T-helper 17 cell (primary cell): ENCODE results near the gene WNT8B. TPM values are rescaled to one million over a fixed set of nuclear protein-coding genes. Genes with fewer than 3 reads are reported as not detected.
A peak's percentile ranks its signal among the peaks of the same experiment; 100 is the strongest.

Source experiments
- ATAC-seq: fragments of 150-1000 bp; cut with Tn5 transposase; 2 replicates; pipeline ENCODE4 v1.10.0; 2021; ENCODE audit warnings: mild to moderate bottlenecking, moderate library complexity
- DNase-seq, 3 donors: peaks; one replicate each; pipeline versions ENCODE4 v3.0.0 to v3.0.0-alpha.2; 2020 to 2021
- H3K9me3 ChIP-seq: one replicate; pipeline ENCODE4 v1.7.0; 2013; ENCODE audit warnings: low read length, mild to moderate bottlenecking; ENCODE audit not compliant: control insufficient read depth, poor library complexity, severe bottlenecking
- H3K27ac Mint-ChIP-seq: one replicate; pipeline ENCODE4 v1.8.0; 2022; ENCODE audit warnings: mild to moderate bottlenecking, moderate library complexity, mixed read lengths
- H3K27me3 Mint-ChIP-seq: one replicate; pipeline ENCODE4 v1.8.0; 2022; ENCODE audit warnings: mixed read lengths
- H3K36me3 Mint-ChIP-seq: one replicate; pipeline ENCODE4 v1.8.0; 2022; ENCODE audit warnings: low read depth, mixed read lengths
- H3K4me1 Mint-ChIP-seq: one replicate; pipeline ENCODE4 v1.8.0; 2022; ENCODE audit warnings: mild to moderate bottlenecking, mixed read lengths
- H3K4me3 Mint-ChIP-seq: one replicate; pipeline ENCODE4 v1.8.0; 2022; ENCODE audit warnings: mild to moderate bottlenecking, moderate library complexity, mixed read lengths
- total RNA-seq, 4 donors: library from RNA in 2 of 4; stranded (reverse) in 2 of 4; gene quantifications; one replicate each; pipeline ENCODE4 v1.2.3 and lab custom pipeline; 2022 to 2026

The WNT8B gene
- total RNA-seq, 2 donors from 2014 or later: not detected

- ATAC-seq (no peak), DNase-seq (no peak)
- Mint-ChIP-seq H3K4me1 (peaks cover 3% of the 10 kb centered on the region), H3K4me3 (no peak overlapping the region), H3K27me3 (no peaks in the 10 kb centered on the region), H3K36me3 (peaks cover 29% of the 10 kb centered on the region), H3K27ac (no peak overlapping the region)
- no peaks in the 10 kb centered on the region for H3K9me3 ChIP-seq
These were observed 27.7 kb downstream of the WNT8B start for GRCh38 chr10:100490531-100490930.

DNA sequence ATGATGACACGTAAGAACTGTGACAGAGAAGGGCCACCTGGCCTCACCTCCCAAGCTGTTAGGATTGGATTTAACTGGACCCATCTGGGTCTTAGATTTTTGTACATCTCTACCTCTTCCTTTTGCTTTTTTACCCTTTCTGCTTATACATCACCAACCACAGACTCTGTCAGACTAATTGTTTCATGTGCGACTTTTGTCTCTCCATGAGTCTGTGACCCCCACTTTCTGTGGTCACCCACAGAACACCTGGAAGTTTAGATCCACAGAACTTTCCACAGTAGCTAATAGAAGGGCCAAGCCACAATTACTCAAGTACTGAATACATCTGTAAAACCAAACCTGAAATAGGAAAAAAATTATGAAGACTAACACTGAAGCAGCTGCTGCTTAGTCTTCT lies 33.8 kb downstream of the WNT8B start:
- no peaks in the 10 kb centered on the region for H3K9me3 ChIP-seq
- no peak for DNase-seq
- ATAC-seq: no peak
- H3K27me3 Mint-ChIP-seq: no peaks in the 10 kb centered on the region
- H3K27ac Mint-ChIP-seq: no peak overlapping the region
- H3K4me1 Mint-ChIP-seq: peaks cover 9% of the 10 kb centered on the region
- H3K36me3 Mint-ChIP-seq: peaks cover 27% of the 10 kb centered on the region
- no peak overlapping the region for H3K4me3 Mint-ChIP-seq

GRCh38 chr10:100498059-100498458 lies 35.2 kb downstream of the WNT8B start:
- H3K27ac Mint-ChIP-seq: no peak overlapping the region
- no peak for ATAC-seq
- H3K4me1 Mint-ChIP-seq: peaks cover 11% of the 10 kb centered on the region
- H3K4me3 Mint-ChIP-seq: no peak overlapping the region
- peaks cover 32% of the 10 kb centered on the region for H3K36me3 Mint-ChIP-seq
- DNase-seq: no peak
- no peaks in the 10 kb centered on the region for H3K27me3 Mint-ChIP-seq
- no peaks in the 10 kb centered on the region for H3K9me3 ChIP-seq

DNA sequence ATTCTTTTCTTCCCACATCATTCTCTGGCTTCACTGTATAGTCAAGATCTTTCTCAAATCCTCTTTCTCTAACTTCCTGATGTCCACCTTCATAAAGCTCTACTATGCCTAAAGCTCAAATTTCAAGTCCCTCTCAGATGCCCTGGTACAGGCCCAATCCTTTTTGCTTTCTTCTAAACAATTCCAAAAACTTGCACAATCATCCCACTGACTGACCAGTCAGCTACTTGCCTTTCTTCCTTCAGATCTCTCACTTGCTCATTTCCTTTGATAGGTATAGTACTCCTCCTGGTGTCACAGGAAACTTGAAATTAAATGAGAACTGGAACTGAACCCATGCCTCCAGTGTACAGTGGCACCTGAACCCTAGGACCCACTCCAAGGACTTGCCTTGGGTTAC lies 38.6 kb downstream of the WNT8B start:
- peaks cover 26% of the 10 kb centered on the region for H3K36me3 Mint-ChIP-seq
- no peak for DNase-seq
- H3K4me1 Mint-ChIP-seq: peaks cover 11% of the 10 kb centered on the region
- no peak for ATAC-seq
- H3K4me3 Mint-ChIP-seq: no peak overlapping the region
- no peaks in the 10 kb centered on the region for H3K9me3 ChIP-seq
- H3K27me3 Mint-ChIP-seq: no peaks in the 10 kb centered on the region
- H3K27ac Mint-ChIP-seq: peak overlapping the region; percentile 57

DNA sequence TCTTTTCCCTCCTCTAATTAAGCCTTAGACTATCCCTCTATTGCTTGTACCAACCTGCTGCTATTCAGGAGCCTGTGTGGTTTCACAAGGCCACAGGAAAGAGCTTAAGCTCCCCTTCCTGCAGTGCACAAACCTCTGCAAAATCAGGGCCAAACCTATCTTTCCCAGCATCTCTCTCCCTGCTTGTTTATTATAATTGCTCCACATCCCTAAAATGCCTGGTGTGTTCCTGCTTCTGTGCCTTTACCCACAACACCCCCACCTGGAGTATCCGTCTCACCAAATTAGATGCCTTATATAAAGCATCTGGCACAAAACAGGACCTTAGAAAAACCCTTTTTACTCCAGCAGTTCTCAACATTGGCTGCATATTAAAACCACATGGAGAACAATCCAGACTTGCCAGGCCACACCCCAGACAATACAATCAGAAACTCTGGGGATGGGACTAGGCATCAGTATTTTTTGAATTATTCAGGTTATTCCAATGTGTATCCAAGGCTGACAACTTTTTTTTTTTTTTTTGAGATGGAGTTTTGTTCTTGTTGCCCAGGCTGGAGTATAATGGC lies 40.2 kb downstream of the WNT8B start:
- peaks cover 23% of the 10 kb centered on the region for H3K36me3 Mint-ChIP-seq
- no peak overlapping the region for H3K27ac Mint-ChIP-seq
- no peaks in the 10 kb centered on the region for H3K27me3 Mint-ChIP-seq
- ATAC-seq: no peak
- no peaks in the 10 kb centered on the region for H3K9me3 ChIP-seq
- peaks cover 14% of the 10 kb centered on the region for H3K4me1 Mint-ChIP-seq
- H3K4me3 Mint-ChIP-seq: no peak overlapping the region
- DNase-seq: no peak

DNA sequence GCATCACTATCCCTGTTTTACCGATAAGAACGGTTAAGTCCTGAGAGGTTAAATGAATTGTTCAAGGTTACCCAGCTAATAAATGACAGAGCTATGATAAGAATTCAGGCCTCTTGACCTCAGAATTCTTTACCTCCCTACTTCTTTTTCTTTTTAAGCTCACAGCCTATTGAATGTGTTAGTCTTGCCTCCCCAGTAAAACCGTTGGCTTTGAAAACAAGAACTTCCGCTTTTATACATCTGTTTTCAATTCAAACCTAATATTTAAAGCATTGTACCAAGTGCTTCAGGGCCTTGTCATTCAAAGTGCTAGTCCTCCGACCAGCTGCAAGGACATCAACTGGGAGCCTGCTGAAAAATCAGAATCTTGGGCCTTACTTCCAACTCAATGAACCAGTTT lies 41.3 kb downstream of the WNT8B start:
- H3K4me1 Mint-ChIP-seq: peaks cover 24% of the 10 kb centered on the region
- no peak overlapping the region for H3K27ac Mint-ChIP-seq
- DNase-seq (no peak), ATAC-seq (no peak)
- no peaks in the 10 kb centered on the region for H3K27me3 Mint-ChIP-seq
- H3K9me3 ChIP-seq: no peaks in the 10 kb centered on the region
- H3K4me3 Mint-ChIP-seq: no peak overlapping the region
- peaks cover 25% of the 10 kb centered on the region for H3K36me3 Mint-ChIP-seq

DNA sequence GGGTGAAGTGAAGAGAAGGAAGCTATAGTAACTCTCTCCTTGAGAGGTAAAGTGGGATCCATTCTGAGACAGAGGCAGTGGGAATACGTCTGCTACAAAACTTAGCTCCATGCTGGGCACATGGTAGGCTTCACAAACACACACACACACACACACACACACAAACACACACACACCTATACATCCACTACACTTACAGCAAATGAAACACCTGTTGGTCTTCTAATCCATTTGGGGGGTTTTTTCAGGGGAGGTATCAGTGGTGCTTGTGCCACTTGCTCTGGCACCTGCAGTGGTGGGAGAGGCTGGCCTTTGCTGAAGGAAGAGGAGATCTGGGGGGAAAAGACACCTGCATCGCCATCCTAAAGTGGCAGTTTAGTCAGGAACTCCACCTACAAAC lies 42.4 kb downstream of the WNT8B start:
- DNase-seq (no peak), ATAC-seq (no peak)
- Mint-ChIP-seq H3K36me3 (peaks cover 23% of the 10 kb centered on the region), H3K27me3 (no peaks in the 10 kb centered on the region), H3K27ac (no peak overlapping the region), H3K4me1 (peaks cover 33% of the 10 kb centered on the region), H3K4me3 (no peak overlapping the region)
- H3K9me3 ChIP-seq: no peaks in the 10 kb centered on the region

DNA sequence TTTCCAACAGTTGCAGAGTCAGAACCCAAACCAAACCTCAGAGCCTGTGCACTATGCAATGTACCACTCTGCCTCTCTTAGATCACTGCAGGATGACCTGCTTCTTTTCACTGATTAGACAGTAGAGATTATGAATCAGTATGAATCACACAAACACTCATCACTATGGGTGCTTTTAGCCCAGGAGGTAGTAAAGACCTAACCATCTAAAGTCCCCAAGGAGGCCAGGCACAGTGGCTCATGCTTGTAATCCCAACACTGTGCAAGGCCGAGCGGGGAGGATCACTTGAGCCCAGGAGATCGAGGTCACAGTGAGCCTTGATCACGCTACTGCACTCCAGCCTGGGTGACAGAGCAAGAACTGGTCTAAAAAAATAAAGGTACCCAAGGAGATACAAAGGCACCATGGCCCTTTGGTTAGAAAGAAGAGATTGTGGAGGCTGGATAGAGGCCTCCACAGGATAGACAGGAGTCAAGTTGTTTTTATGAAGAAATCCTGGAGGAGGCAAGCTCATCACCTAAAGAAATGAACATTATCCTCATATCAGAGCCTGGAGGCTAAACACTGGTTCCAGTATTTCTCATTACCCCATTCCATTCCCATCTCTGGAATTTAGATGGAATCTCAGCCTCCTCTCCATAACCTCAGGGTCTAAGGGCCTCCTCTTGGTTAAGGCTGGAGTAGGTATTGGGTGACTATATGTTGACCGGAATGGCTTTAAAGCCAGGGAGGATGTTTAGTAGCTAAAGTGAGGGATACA lies 44.0 kb downstream of the WNT8B start:
- H3K9me3 ChIP-seq: no peaks in the 10 kb centered on the region
- H3K4me3 Mint-ChIP-seq: no peak overlapping the region
- H3K27ac Mint-ChIP-seq: peak overlapping the region; percentile 90
- no peak for DNase-seq
- peaks cover 16% of the 10 kb centered on the region for H3K36me3 Mint-ChIP-seq
- no peaks in the 10 kb centered on the region for H3K27me3 Mint-ChIP-seq
- H3K4me1 Mint-ChIP-seq: peaks cover 46% of the 10 kb centered on the region
- no peak for ATAC-seq

DNA sequence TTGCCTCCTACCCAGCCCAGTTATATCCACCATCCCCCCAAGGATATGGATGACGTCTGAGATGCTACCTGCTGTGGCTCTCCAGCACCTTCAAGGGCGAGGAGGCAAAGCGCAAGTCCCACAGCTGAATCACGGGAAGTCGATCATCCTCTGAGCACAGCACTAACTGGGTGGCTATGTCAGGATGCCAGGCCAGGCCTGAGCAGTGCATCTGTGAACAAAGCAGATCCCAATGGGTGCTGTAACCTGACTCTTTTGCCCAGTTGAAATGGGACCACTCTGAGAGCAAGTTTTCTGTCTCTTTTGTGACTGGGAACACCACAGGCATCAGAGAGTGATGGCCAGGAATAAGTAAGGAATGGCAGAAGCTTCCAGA lies 44.5 kb downstream of the WNT8B start:
- no peak overlapping the region for H3K4me3 Mint-ChIP-seq
- peak overlapping the region; percentile 90 for H3K27ac Mint-ChIP-seq
- DNase-seq (no peak), ATAC-seq (no peak)
- H3K9me3 ChIP-seq: no peaks in the 10 kb centered on the region
- H3K4me1 Mint-ChIP-seq: peaks cover 50% of the 10 kb centered on the region
- no peaks in the 10 kb centered on the region for H3K27me3 Mint-ChIP-seq
- H3K36me3 Mint-ChIP-seq: peaks cover 15% of the 10 kb centered on the region

DNA sequence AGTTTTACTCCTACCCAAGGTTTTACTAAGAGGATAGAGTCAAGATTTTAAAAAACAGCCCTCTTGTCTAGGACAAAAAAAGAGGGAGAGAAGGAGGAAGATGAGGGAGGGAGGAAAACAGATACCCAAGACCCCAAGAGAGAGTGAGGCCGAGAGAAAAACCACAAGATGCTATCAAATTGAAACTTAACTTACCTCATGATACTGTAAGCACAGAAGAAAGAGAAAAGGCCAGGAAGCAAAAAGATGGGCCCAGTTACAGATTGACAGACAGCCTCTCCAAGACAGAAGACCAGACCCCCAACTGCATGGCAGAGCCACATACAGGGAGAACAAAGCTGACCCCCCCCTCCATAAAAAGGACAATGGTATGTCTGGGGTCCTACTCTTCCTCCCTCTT lies 45.5 kb downstream of the WNT8B start:
- DNase-seq (no peak), ATAC-seq (no peak)
- Mint-ChIP-seq H3K27ac (peak overlapping the region; percentile 90), H3K4me3 (no peak overlapping the region), H3K36me3 (peaks cover 15% of the 10 kb centered on the region), H3K27me3 (no peaks in the 10 kb centered on the region), H3K4me1 (peaks cover 55% of the 10 kb centered on the region)
- no peaks in the 10 kb centered on the region for H3K9me3 ChIP-seq

- no peak for DNase-seq
- no peaks in the 10 kb centered on the region for H3K9me3 ChIP-seq
- H3K27me3 Mint-ChIP-seq: no peaks in the 10 kb centered on the region
- peak overlapping the region; percentile 84 for H3K4me3 Mint-ChIP-seq
- H3K27ac Mint-ChIP-seq: peak overlapping the region; percentile 90
- peak; percentile 54 for ATAC-seq
- H3K36me3 Mint-ChIP-seq: peaks cover 15% of the 10 kb centered on the region
- H3K4me1 Mint-ChIP-seq: peaks cover 55% of the 10 kb centered on the region
These were observed 45.9 kb downstream of the WNT8B start for GRCh38 chr10:100508691-100509150.

- peak overlapping the region; percentile 90 for H3K27ac Mint-ChIP-seq
- H3K4me3 Mint-ChIP-seq: peak overlapping the region; percentile 84
- DNase-seq (no peak), ATAC-seq (no peak)
- peaks cover 55% of the 10 kb centered on the region for H3K4me1 Mint-ChIP-seq
- no peaks in the 10 kb centered on the region for H3K27me3 Mint-ChIP-seq
- peaks cover 15% of the 10 kb centered on the region for H3K36me3 Mint-ChIP-seq
- H3K9me3 ChIP-seq: no peaks in the 10 kb centered on the region
These were observed 46.5 kb downstream of the WNT8B start for GRCh38 chr10:100509241-100509840.

- no peaks in the 10 kb centered on the region for H3K27me3 Mint-ChIP-seq
- ATAC-seq (peak; percentile 94), DNase-seq (peak in 2 of 3 donors; percentile 38 to 45)
- H3K36me3 Mint-ChIP-seq: peaks cover 11% of the 10 kb centered on the region
- peaks cover 51% of the 10 kb centered on the region for H3K4me1 Mint-ChIP-seq
- peak overlapping the region; percentile 72 for H3K4me3 Mint-ChIP-seq
- H3K27ac Mint-ChIP-seq: peak overlapping the region; percentile 80
- no peaks in the 10 kb centered on the region for H3K9me3 ChIP-seq
These were observed 47.9 kb downstream of the WNT8B start for GRCh38 chr10:100510533-100511308.
